Measurements from ENCODE around the gene CUX1.
A peak's percentile ranks its signal among the peaks of the same experiment; 100 is the strongest.
"Not testable (repeated sequence)": the region's sequence is repeated elsewhere in the genome, so short reads cannot be mapped to it uniquely, and the experiment has no call there.

The CUX1 gene

DNA sequence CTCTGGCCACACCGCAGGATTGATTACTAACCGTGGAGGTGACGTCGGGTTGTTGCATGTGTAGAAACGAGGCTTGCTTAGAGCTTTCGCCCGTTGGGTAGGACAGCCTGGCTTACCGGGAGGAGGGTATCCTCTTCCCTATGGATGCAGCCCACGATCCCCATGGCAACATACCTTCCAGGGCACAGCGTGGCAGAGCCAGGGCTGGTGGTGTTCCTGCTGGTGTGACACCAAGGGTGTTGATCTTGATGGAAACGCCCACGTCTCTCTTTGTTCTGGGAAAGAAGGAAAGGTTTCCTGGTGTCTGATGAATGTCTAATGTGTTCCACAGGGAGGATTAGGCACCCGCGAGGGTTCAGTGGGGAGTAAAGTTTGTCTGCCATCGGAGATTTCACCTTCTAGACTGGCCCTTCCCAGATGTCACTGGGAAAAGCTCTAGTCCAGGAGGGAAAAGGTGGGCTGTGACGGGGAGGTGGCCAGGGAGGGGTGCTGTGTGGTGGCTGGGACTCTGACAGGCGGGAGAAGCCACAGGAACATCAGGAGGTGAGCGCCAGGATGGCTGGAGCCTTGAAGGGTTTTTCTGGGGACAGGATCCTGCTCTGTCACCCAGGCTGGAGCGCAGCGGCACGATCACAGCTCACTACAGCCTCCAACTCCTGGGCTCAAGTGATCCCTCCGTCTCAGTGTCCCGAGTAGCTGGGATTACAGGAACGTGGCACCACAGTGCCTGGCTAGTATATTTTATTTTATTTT lies 102.1 kb downstream of the CUX1 start:
- no peak for DNase-seq

DNA sequence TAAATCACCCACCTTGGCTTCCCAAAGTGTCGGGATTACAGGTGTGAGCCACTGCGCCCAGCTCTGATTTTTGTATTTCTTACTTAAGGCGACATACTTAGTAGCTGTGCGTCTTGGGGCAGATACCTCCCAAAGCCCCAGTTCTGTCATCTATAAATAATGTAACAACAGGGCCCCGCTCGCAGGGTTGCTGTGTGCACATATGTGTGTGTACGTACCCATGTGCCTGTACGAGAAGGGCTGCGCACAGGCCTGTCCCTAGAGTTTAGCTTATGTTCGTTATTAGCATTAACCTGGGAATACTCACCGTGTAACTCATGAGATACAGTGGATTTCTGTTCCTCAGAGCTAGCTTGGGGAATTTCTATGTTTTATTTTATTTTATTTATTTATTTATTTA lies 103.6 kb downstream of the CUX1 start:
- DNase-seq: no peak

DNA sequence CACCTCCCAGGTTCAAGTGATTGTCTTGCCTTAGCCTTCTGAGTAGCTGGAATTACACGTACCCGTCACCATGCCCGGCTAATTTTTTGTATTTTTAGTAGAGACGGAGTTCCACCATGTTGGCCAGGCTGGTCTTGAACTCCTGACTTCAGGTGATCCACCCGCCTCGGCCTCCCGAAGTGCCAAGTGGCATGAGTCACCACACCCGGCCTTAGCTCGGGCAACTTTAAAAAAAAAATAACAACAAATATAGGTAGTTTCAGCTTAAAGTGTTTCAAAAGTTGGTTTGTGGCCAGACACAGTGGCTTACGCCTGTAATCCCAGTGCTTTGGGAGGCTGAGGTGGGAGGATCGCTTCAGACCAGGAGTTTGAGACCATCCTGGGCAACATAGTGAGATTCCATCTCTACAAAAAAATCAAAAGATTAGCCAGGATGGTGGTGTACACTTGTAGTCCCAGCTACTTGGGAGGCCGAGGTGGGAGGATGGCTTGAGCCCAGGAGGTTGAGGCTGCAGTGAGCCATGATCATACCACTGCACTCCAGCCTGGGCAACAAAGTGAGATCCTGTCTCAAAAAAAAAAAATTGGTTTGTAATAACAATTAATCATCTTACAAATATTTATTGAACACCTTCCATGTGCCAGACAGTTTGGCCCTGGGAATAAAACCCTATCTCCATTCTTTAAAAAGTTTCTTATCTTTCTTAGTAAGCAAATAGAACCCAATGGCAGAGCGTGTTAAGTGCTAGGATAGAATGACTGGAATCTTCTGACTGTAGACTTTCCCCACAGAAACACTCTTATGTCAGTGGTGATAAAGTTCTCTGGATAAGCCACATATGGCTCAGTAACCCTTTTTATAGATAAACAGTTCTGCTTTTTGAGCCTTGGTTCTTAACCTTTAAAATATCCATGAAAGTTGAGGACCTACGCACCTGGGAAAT lies 104.4 kb downstream of the CUX1 start:
- not testable (repeated sequence) for DNase-seq

DNA sequence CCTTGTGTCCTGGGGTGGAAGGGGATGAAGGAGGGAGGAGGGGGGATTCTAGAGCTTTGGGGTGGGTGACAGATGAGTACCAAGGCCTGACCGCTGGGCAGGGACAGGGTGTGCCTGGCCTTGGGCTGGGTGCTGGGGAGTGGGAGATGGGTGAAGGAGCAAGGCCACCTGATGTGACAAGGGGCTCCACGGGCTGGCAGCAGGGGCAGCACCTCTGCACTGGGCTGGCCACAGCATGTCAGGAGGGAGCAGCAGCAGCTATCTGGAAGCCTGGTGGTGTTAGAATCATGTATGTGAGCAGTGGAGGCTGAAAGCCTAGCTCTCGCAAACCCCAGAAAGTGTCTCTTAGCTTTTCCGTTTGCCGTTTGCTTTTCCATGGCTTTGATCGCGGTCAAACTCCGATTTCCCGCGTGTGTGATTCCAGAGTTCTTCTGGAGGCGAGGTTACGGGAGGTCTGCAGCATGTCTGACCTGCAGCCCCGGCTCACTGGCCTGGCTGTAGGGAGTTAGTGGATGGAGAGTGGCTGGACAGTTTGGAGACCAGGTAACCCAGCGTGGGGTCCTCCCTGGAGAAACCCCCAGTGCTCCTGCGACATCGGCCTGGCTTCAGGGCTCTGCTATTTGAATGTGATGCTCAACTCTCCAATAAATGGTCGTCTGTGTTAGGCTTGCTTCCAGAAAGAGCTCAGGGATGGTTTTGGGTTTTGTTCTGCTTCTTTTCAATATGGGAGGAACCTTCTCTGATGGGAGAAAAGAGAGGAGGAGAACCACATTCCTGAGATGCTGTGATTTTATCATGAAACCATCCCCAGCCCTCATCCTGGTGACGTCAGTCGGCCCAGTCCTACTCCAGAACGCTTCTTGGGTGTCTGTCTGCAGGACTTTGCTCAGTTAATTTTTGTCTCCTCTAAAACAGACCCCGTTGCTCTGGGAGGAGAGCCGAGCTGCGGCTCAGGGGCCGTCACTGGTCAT lies 105.5 kb downstream of the CUX1 start:
- no peak for DNase-seq

DNA sequence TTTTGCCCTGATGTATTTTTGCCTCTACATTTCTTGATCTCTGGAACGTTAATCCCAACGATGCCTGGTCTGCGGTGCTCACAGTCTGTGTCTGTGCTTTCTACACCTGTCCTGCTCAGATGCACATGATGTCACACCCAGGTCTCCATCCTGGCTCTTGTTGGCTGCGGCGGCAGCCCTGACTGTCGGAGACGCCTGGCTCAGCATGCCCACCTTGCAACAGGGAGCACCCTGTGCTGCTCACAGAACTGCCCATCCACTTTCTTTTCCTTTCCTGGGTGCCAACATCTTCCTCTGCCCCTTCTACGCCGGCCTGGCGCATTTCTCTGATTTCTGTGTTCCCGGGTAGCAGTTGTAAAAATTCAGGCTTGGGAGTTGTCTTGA lies 106.2 kb downstream of the CUX1 start:
- no peak for DNase-seq

DNA sequence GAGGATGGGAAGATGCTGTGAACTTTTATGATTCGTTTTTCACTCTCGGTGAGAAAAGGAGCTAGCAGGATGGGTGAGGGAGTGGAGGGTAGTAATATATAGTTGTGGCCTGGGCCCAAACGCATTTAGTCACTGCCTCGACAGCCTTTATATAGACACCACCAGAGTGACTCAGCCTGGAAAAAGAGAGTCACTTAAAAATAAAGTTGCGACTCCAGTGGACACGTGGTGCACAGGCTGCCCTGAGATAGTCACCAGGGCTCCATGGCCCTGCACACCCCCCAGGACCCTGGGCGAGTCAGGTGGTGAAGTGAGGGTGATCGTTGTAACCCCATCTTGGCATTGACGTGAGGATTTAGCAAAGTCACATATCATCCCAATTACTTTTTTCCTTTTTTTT lies 106.7 kb downstream of the CUX1 start:
- DNase-seq: no peak

DNA sequence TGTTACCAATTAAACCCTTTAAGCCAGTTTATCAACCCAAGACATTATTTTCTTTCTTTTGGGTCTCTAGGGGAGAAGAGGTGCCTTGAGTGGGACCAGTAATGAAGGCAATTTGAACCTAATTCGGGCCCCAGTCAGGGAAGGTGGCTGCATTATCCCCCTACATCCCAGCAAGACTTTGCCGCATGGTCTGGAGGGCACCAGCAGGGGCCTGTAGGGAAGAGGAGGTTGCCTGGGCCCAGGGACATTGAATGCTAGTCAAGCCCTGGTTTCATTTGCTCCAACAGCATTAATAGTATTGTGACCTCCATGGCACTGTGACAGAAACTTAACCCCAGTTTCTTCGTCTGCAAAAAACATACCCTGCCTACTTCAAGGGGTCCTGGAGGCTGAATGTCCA lies 108.8 kb downstream of the CUX1 start:
- DNase-seq: no peak

DNA sequence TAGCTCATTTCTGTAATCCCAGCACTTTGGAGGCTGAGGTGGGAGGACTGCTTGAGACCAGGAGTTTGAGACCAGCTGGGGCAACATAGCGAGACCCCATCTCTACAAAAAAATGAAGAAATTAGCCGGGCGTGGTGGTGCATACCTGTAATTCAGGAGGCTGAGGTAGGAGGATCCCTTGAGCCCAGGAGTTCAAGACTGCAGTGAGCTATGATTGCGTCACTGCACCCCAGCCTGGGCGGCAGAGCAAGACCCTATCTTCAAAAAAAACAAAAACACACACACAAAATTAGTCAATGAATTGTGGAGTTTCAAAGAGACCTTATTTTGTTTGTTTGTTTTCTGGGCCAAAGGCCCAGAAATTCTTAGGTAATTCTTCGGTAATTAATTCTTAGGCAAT lies 110.0 kb downstream of the CUX1 start:
- no peak for DNase-seq

DNA sequence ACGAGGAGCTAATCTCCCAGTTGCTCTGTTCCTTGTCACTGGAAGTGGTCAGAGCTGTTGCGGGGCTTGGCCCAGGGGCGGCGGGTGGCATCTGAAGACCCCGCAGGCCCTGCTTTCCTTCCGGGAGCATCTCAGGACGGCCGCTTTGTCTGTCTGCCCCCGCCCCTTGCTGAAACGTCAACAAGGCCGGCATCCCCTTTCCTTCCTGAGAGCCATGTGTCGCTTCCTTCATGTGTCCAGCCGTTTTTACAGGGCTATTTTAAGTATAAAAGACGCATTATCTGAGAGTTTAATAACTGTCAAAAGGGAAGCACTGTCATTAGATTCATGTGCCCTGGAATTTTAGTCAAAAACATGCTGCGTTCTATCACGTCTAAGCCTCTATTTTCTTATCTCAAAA lies 110.4 kb downstream of the CUX1 start:
- no peak for DNase-seq

DNA sequence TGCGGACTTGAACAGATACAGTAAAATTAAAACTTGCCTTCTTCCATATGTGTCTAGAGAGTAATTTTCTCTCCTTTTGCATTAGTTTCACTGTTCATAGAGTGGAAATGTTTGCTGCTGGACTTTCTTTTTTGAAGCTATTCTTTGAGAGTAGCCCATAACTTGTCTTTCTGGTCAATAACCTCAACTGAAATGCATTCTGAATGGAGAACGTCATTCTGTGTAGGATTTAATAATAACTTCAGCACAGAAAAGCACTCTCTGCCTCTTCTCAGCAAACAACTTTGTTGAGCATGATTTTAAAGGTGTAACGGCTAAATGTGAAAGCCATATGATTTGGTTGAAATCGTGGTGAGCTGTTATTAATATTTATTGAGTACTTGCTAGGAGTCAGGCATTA lies 111.8 kb downstream of the CUX1 start:
- DNase-seq: no peak

DNA sequence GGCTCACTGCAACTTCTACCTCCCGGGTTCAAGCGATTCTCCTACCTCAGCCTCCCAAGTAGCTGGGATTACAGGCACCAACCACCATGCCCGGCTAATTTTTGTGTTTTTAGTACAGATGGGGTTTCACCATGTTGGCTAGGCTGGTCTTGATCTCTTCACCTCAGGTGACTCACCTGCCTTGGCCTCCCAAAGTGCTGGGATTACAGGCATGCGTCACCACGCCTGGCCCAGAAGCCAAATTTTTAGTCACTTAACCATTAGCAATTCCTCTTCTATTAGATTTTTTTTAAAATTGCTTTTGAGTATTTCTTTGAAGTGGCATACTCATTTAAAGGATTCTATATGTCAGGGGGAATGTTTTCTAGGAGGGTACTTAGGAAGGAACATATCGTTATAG lies 112.5 kb downstream of the CUX1 start:
- not testable (repeated sequence) for DNase-seq

DNA sequence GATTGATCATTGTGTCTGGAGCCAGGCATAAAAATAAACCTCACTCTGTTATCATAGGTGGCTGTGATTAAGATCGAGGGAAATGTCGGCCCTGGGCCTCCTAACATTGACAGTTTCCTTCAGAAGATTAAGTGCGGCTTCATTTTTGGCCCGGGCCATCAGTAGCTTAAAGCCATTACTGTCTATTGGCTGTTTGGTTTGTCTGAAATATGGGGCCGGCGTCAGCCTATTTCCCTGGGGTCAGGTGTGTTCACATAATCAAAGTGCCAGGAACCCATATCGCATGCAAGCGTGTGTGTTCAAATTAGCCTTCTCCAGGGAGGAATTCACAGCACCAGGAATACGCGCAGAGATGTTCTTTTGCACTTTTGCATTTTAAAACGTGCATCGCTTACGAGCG lies 114.7 kb downstream of the CUX1 start:
- DNase-seq: no peak

DNA sequence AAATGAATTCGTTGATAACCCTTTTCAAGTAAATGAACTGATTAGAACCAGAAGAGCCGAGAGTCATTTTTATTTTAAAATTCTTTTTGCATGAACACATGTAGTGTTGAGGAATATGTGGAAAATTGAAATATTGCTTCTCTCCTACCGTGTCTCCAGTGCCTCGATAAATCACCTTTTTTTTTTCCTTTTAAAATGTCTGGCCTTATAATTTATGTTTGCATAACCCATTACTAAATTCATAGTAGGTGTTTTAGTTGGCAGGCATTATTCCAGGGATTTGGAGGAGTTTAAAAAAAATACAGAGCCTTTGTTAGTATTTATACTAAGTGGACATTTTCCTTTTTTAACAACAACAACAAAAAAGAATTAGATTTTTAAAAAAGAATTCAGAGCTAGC lies 115.6 kb downstream of the CUX1 start:
- DNase-seq: no peak

DNA sequence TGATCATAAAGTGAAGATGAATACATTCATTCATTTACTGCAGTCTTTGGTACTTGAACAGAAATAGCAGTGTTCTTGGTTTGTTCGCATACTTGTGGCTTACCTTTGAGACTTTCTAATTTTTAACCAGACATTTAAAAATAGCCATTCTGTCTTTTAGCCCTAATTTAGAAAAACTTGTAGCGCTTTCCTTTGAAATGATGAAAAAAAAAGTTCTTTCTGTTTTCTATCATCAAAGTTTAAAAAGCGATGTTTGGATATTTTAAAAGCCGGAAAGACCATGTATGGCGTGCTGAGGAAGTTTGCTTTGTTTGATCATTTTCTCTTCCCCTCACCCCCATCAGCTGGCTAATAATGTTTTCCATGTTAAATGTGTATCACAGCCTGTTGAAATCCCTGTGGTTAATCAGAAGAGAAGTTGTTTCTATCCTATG lies 116.3 kb downstream of the CUX1 start:
- DNase-seq: no peak

DNA sequence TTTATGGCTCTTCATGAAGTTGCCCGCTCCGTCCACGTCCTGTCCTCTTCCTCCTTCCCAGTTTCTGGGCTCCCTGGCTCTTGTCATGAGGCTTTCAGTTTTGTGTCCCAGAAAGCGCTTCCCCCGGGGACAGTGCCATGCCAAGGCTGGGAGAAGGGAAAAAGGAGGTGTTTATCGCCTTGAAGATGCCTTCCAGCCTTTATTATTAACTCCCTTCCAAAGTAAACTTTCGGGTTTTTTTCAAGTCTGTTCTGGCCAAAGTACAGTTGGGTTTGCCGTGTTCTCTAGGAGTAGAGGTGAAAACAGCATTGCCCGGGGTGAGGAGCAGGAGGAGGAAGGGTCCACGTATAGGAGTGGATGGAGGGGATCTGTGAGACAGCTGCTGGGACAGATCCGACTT lies 117.2 kb downstream of the CUX1 start:
- no peak for DNase-seq

DNA sequence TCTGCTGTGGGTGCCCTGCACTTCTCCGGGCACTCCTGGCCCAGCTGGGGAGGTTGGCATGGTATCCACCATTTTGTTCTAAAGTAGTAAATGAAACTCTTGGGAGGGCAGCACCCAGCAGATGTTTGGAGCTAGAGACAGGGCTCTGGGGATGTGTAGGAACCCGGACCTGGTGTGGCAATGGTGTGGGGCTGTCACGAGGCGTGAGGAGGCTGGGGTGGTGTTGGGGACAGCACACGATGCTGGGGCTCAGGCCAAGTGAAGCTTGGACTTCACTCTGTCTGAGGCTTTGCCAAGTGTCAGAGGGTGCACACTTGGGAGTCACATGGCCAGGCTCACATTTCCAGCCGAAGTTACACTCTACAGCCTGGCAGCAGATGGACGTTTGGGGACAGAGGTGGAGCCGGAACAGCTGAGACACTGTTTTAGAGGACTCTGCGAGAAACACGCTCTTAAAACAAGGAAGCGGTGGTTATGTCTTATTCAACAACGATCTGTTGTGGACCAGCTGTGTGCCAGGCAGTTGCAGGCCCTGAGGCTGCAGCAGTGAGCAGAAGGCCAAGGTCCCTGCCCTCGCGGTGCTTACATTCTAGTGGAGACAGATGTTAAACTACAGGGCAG lies 118.2 kb downstream of the CUX1 start:
- DNase-seq: peak; percentile 15

DNA sequence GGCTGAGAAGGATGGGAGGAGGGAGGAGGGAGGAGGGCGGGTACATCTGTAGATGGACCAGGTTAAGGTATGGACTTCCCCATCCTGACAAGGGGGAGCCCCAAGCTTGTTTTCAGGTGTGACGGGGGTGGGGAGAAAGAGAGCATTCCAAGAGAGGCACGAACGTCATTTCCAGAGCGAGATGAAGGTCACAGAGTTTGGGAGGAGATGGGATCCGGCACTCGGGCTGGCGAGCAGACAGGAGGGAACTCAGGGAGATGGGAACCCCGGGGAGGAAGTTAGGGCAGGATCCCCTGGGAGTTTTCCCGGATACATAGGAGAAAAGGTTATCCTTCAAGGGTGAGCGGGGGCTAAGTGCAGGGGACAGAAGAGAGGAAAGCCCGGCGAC lies 118.8 kb downstream of the CUX1 start:
- no peak for DNase-seq

DNA sequence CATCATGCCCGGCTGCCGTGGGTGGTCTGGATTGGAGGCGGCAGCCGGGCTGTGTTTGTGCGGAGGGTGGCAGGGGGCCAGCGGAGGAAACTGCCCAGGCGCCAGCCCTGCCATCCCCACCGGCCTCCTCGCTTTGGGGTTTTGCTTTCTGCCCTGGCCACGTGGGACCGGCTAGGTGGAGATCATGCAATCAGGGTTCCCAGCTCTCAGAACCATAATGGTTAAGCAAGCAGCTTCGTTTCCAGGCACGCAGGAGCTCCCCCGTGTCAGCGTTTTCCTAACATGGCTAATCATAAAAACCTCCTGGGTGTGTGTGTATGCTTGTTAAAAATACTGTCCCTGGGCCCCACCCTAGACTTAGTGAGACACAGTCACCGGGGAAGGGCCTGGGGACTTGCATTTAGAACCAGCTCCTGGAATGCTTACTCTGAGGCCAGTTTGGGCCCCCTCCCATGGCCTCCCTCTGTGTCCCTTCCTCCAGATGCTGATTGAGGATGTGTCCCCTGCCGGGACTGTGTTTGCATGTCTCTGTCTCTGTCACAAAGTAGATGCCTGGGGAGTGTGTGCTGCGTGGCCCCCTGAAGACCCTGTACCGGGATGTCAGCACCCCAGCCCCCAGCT lies 119.3 kb downstream of the CUX1 start:
- DNase-seq: no peak

DNA sequence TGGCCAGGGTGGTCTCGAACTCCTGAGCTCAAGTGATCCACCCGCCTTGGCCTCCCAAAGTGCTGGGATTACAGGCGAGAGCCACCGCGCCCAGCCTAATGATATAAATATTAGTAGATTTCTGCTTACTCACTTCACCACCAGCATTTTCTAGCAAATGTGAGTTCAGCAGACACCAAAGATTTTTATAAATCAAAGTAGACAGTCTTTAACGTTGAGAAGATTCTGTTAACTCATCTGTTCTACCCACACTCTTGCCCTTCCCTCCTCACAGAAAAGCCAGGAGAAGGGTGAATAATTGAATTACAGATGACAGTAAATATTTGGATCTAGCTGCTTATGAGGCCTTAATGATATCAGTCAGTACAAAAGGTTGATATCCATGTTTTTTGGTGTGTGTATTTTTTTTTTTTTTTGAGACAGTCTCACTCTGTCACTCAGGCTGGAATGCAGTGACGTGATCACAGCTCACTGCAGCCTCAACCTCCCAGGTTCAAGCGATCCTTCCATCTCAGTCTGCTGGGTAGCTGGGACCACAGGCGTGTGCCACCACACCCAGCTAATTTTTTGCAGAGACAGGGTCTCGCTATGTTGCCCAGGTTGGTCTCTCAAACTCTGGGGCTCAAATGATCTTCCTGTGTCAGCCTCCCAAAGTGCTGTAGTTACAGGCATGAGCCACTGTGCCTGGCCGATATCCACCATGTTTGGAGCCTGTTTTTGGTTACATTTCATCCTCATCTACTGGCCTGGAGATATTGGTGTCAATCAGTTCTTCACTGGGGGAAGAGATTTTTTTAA lies 120.5 kb downstream of the CUX1 start:
- DNase-seq: no peak

DNA sequence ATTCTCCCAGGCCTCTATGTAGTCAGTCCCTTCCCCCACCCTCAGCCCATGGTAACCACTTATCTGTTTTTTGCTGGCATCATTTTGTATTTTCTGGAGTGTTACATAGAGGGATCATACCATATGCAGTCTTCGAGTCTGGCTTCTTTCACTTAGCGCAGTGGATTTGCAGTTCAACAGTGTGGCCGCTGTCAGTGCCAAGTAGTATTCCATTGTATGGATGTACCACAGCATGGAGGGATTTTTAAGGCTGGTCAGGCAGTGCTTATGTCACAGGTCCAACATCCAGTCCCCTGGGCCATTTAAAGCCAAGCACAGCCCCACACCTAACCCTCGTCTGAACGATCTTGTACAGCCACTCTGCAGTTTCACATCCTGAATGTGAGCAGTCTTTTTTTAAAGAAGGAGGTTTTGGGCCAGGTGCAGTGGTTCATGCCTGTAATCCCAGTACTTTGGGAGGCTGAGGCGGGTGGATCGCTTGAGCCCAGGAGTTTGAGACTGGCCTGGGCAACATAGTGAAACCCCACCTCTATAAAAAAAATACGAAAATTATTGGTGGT lies 121.8 kb downstream of the CUX1 start:
- DNase-seq: no peak

DNA sequence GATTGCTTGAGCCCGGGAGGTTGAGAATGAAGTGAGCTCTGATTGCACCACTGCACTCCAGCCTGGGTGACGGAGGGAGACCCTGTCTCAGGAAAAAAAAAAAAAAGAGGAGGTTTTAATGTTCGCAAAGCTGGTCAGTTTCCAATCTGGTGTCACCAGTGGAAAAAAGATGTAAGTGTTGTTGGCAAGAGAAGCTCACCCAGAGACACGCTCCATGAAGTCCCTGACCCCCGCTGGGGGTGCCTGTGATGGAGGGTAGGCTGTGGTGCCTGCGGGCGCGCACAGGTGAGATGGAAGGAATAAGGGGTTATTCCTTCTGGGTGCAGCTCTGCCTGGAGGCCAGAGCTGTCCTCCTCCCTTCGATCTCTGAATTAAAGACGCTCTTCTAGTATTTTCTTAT lies 122.7 kb downstream of the CUX1 start:
- no peak for DNase-seq

All from midbrain (tissue), 1 donor.